Measurements from ENCODE around the gene SOCS1.

DNA sequence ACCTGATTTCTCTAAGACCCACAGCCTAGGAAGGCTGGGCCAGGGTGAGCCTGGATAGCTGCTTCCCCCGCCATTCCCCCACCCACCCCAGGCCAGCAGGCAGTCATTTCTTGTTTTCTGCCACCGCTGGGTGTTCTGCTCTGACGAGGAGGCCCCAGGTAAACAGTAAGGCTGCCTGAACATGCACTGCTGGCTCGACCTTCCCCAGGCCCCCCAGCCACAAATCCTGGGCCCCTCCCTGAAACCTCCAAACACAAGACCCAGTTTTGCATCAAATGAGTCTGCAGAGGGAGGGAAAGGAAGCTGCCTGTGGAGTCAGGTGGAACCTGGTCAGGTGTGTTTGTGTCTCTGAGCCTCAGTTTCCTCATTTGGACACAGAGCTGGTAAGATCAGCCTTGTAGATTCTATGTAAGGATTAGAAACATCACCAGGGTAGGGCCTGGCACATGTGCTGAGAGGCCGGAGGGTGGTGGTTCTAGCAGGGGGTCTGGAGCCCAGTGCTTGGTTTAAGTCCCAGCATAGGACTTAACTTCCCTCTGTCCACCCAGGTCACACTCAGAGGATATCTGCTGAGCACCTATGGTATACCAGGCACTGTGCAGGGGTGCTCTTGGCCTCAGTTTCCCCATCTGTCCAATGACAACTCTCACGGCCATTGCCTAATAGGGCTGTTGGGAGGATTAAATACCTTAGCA, 44.0 kb upstream of the SOCS1 start:
- TF ChIP-seq, protein P1, sequence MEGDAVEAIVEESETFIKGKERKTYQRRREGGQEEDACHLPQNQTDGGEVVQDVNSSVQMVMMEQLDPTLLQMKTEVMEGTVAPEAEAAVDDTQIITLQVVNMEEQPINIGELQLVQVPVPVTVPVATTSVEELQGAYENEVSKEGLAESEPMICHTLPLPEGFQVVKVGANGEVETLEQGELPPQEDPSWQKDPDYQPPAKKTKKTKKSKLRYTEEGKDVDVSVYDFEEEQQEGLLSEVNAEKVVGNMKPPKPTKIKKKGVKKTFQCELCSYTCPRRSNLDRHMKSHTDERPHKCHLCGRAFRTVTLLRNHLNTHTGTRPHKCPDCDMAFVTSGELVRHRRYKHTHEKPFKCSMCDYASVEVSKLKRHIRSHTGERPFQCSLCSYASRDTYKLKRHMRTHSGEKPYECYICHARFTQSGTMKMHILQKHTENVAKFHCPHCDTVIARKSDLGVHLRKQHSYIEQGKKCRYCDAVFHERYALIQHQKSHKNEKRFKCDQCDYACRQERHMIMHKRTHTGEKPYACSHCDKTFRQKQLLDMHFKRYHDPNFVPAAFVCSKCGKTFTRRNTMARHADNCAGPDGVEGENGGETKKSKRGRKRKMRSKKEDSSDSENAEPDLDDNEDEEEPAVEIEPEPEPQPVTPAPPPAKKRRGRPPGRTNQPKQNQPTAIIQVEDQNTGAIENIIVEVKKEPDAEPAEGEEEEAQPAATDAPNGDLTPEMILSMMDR (conservative IDR thresholded peaks at IDR 0.05; ENCODE audit: low read depth in 2 of 2): no peak
- TF ChIP-seq, protein P2, sequence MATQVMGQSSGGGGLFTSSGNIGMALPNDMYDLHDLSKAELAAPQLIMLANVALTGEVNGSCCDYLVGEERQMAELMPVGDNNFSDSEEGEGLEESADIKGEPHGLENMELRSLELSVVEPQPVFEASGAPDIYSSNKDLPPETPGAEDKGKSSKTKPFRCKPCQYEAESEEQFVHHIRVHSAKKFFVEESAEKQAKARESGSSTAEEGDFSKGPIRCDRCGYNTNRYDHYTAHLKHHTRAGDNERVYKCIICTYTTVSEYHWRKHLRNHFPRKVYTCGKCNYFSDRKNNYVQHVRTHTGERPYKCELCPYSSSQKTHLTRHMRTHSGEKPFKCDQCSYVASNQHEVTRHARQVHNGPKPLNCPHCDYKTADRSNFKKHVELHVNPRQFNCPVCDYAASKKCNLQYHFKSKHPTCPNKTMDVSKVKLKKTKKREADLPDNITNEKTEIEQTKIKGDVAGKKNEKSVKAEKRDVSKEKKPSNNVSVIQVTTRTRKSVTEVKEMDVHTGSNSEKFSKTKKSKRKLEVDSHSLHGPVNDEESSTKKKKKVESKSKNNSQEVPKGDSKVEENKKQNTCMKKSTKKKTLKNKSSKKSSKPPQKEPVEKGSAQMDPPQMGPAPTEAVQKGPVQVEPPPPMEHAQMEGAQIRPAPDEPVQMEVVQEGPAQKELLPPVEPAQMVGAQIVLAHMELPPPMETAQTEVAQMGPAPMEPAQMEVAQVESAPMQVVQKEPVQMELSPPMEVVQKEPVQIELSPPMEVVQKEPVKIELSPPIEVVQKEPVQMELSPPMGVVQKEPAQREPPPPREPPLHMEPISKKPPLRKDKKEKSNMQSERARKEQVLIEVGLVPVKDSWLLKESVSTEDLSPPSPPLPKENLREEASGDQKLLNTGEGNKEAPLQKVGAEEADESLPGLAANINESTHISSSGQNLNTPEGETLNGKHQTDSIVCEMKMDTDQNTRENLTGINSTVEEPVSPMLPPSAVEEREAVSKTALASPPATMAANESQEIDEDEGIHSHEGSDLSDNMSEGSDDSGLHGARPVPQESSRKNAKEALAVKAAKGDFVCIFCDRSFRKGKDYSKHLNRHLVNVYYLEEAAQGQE (IDR thresholded peaks at IDR 0.05; ENCODE audit: unreplicated experiment): no peak
- TF ChIP-seq EZH2phosphoT487 (IDR thresholded peaks at IDR 0.05; ENCODE audit: unreplicated experiment): no peak
- TF ChIP-seq EZH2 (IDR thresholded peaks at IDR 0.05; ENCODE audit: low read depth, unreplicated experiment): no peak
- no peak for TF ChIP-seq POLR2AphosphoS5 (IDR thresholded peaks at IDR 0.05; ENCODE audit: low read depth)
- no peak for TF ChIP-seq ZNF114 (CRISPR knock-in tag; IDR thresholded peaks at IDR 0.05)
- no peak for TF ChIP-seq ZNF331 (CRISPR knock-in tag; IDR thresholded peaks at IDR 0.05; ENCODE audit: low read depth)
